HepG2 (cell line): ENCODE data around the gene INAFM1. TPM values are rescaled to one million over a fixed set of nuclear protein-coding genes. Genes with fewer than 3 reads are reported as not detected.

Experiments used
- ATAC-seq: fragments of 200-7000 bp; cut with Tn5 transposase; 3 replicates; pipeline ENCODE4 v1.9.1; 2020; ENCODE audit warnings: mild to moderate bottlenecking, moderate library complexity
- BruUV-seq: library from RNA; stranded (reverse); fragments of 400-500 nt; replicated peaks from 2 replicates; lab custom pipeline; 2021; lab: Mats Ljungman, UMichigan
- CTCF ChIA-PET: fragments of 300-600 bp; formaldehyde crosslinking; extraction: SDS; loops from one replicate; lab custom pipeline; 2021; ENCODE audit warnings: low total read pairs, inconsistent platforms, low intra/inter-chr PET ratio; lab: Yijun Ruan, JAX
- POLR2A ChIA-PET: fragments of 350-600 bp; sonication (Branson Sonifier 250); formaldehyde crosslinking; loops from one replicate; lab custom pipeline; 2020; ENCODE audit warnings: antibody characterized with exemption, inconsistent platforms; lab: Yijun Ruan, JAX
- DNase-seq: peaks from one replicate; pipeline ENCODE4 v3.0.0-alpha.2; 2015; ENCODE audit warnings: low spot score
- FAIRE-seq: peaks from 3 replicates; lab custom pipeline; 2011; peaks lifted over from hg19 to GRCh38; lab: Jason Lieb, UNC
- H2AFZ ChIP-seq: one replicate; pipeline ENCODE4 v1.6.1; 2011; ENCODE audit warnings: low read length, inconsistent platforms
- H3K27ac ChIP-seq: fragments of 300-600 bp; 3 replicates; pipeline ENCODE4 v1.8.0; 2011; ENCODE audit warnings: mixed run types, mild to moderate bottlenecking, mixed read lengths, low read length, inconsistent platforms; ENCODE audit not compliant: insufficient read depth; ENCODE audit errors: extremely low read length
- H3K27me3 ChIP-seq, 2 experiments: fragments of 200-600 bp in 1 of 2; 2 replicates in 1 of 2; 3 replicates in 1 of 2; pipeline versions ENCODE4 v1.6.0 to v1.8.0; 2011; ENCODE audit warnings: low read length in 2 of 2, mild to moderate bottlenecking in 2 of 2, moderate library complexity in 2 of 2, inconsistent platforms in 1 of 2; ENCODE audit not compliant: insufficient read depth in 2 of 2, control insufficient read depth in 1 of 2
- H3K36me3 ChIP-seq, 2 experiments: fragments of 200-600 bp in 1 of 2; replicated peaks in 1 of 2; 2 replicates in 1 of 2; 3 replicates in 1 of 2; pipeline versions ENCODE4 v1.5.1 to v1.8.0; 2011; ENCODE audit warnings: low read length in 2 of 2, inconsistent platforms in 1 of 2; ENCODE audit not compliant: insufficient read depth in 2 of 2, control insufficient read depth in 1 of 2
- H3K4me1 ChIP-seq: 2 replicates; pipeline ENCODE4 v1.5.1; 2012; ENCODE audit warnings: low read length, inconsistent platforms; ENCODE audit not compliant: insufficient read depth
- H3K4me2 ChIP-seq: 2 replicates; pipeline ENCODE4 v1.6.0; 2011; ENCODE audit warnings: low read depth, low read length, inconsistent platforms
- H3K4me3 ChIP-seq, 3 experiments: fragments of 200-600 bp in 1 of 3; sonication (generic), shearing (Covaris generic) in 1 of 3; replicated peaks in 1 of 3; 2 replicates each; pipeline ENCODE4 v1.5.1; 2011 to 2016; ENCODE audit warnings: low read length in 3 of 3, inconsistent platforms in 2 of 3, low read depth in 2 of 3, mild to moderate bottlenecking in 2 of 3, control low read depth in 1 of 3, mixed read lengths in 1 of 3; ENCODE audit not compliant: insufficient read depth in 1 of 3
- H3K79me2 ChIP-seq: one replicate; pipeline ENCODE4 v1.6.1; 2011; ENCODE audit warnings: low read length, inconsistent platforms; ENCODE audit not compliant: insufficient read depth
- H3K9ac ChIP-seq: 2 replicates; pipeline ENCODE4 v1.6.0; 2011; ENCODE audit warnings: mild to moderate bottlenecking, low read depth, low read length, inconsistent platforms; ENCODE audit not compliant: insufficient read depth
- H3K9me3 ChIP-seq: 2 replicates; pipeline ENCODE4 v1.5.1; 2012; ENCODE audit warnings: mild to moderate bottlenecking, low read length
- H4K20me1 ChIP-seq: 2 replicates; pipeline ENCODE4 v1.6.0; 2011; ENCODE audit warnings: inconsistent platforms, mild to moderate bottlenecking, low read length, moderate library complexity; ENCODE audit not compliant: insufficient read depth
- CCAR2 ChIP-seq: fragments of 200-400 bp; formaldehyde crosslinking; optimal IDR thresholded peaks from 2 replicates; pipeline ENCODE3; 2018; ENCODE audit warnings: low read depth, mild to moderate bottlenecking, low read length, moderate library complexity
- ETV5 ChIP-seq: IDR thresholded peaks from 2 replicates; pipeline ENCODE4 v1.6.1; 2018; ENCODE audit warnings: missing biosample characterization, missing genetic modification reagents, inconsistent platforms, borderline replicate concordance
- GATAD2A ChIP-seq: IDR thresholded peaks from 2 replicates; pipeline ENCODE4 v1.6.1; 2016
- HOXA9 ChIP-seq: sonication (generic); formaldehyde crosslinking; IDR thresholded peaks from 2 replicates; pipeline ENCODE4 v1.8.1; 2022; ENCODE audit warnings: missing genetic modification reagents, mild to moderate bottlenecking, moderate library complexity, borderline replicate concordance
- KAT2B ChIP-seq: fragments of 150-350 bp; IDR thresholded peaks from 2 replicates; pipeline ENCODE4 v1.6.1; 2014; ENCODE audit warnings: low read depth, low read length, borderline replicate concordance
- KDM5A ChIP-seq: fragments of 200-600 bp; sonication (generic); IDR thresholded peaks from 2 replicates; pipeline ENCODE4 v1.7.0; 2018; ENCODE audit warnings: antibody characterized with exemption, mild to moderate bottlenecking, low read length, borderline replicate concordance
- POLR2A ChIP-seq, 2 experiments: IDR thresholded peaks; 2 replicates each; pipeline ENCODE4 v1.6.1; 2011; ENCODE audit warnings: low read depth in 2 of 2, low read length in 2 of 2, mild to moderate bottlenecking in 1 of 2, moderate library complexity in 1 of 2; ENCODE audit not compliant: insufficient read depth in 1 of 2
- SALL1 ChIP-seq: sonication (generic); formaldehyde crosslinking; IDR thresholded peaks from 2 replicates; pipeline ENCODE4 v1.8.0; 2022; ENCODE audit warnings: mild to moderate bottlenecking, missing genetic modification reagents
- SP1 ChIP-seq, 2 experiments: fragments of 450-650 bp in 1 of 2; sonication (generic) in 1 of 2; formaldehyde crosslinking in 1 of 2; IDR thresholded peaks; 2 replicates each; pipeline versions ENCODE4 v1.4.0 to v1.6.1; 2016 to 2020; ENCODE audit warnings: missing genetic modification reagents in 1 of 2
- SP4 ChIP-seq: sonication (generic); formaldehyde crosslinking; IDR thresholded peaks from 2 replicates; pipeline ENCODE4 v1.8.1; 2023; ENCODE audit warnings: mild to moderate bottlenecking, missing genetic modification reagents
- TBX3 ChIP-seq: fragments of 450-650 bp; IDR thresholded peaks from 2 replicates; pipeline ENCODE4 v1.6.1; 2017; ENCODE audit warnings: antibody characterized with exemption, mild to moderate bottlenecking, inconsistent platforms, borderline replicate concordance
- ZFP82 ChIP-seq: sonication (generic); formaldehyde crosslinking; IDR thresholded peaks from 2 replicates; pipeline ENCODE4 v1.5.1; 2020; ENCODE audit warnings: mild to moderate bottlenecking, missing genetic modification reagents, borderline replicate concordance
- ZFP90 ChIP-seq: sonication (generic); formaldehyde crosslinking; IDR thresholded peaks from 2 replicates; pipeline ENCODE4 v1.8.0; 2022; ENCODE audit warnings: missing genetic modification reagents, mild to moderate bottlenecking, inconsistent platforms, borderline replicate concordance
- ZNF225 ChIP-seq: sonication (generic); formaldehyde crosslinking; IDR thresholded peaks from 2 replicates; pipeline ENCODE4 v1.4.0; 2020; ENCODE audit warnings: mild to moderate bottlenecking, missing genetic modification reagents
- ZNF251 ChIP-seq: sonication (generic); formaldehyde crosslinking; IDR thresholded peaks from 2 replicates; pipeline ENCODE4 v1.9.0; 2021; ENCODE audit warnings: mild to moderate bottlenecking, missing genetic modification reagents
- ZNF44 ChIP-seq: sonication (generic); formaldehyde crosslinking; IDR thresholded peaks from 2 replicates; pipeline ENCODE4 v1.5.1; 2020; ENCODE audit warnings: mild to moderate bottlenecking, missing genetic modification reagents
- WGBS: methylation state at CpG from one replicate; pipeline ENCODE4 v1.1.6; 2017; ENCODE audit warnings: low lambda C conversion rate; 5-methylcytosine and 5-hydroxymethylcytosine counted together
- in situ Hi-C: cut with HindIII; loops from 2 replicates; pipeline ENCODE4 v1.10.0; 2017; ENCODE audit warnings: low pct_unique_long_range_greater_than_20kb; ENCODE audit not compliant: extremely low pct_ligation_motif_present
- intact Hi-C: fragments of 100-400 bp; cut with micrococcal nuclease; formaldehyde crosslinking; loops from one replicate; pipeline ENCODE4 v1.10.0; 2022; ENCODE audit not compliant: unreplicated experiment
- polyA plus RNA-seq, 8 experiments: library from polyadenylated mRNA; depleted of rRNA in 3 of 8; stranded (reverse) in 7 of 8; unstranded in 1 of 8; fragments of >200 nt; fragmentation: Illumina TruSeq in 4 of 8; extraction: Trizol in 4 of 8; gene quantifications; 2 replicates each; pipeline versions ENCODE4 v1.2.1 to v1.2.3, GENCODE V29; 2011 to 2016; ENCODE audit warnings: low read depth in 4 of 8, missing spikeins in 1 of 8, mixed read lengths in 1 of 8; ENCODE audit not compliant: insufficient read depth in 1 of 8
- total RNA-seq, 5 experiments: library from RNA; depleted of rRNA; stranded (reverse); fragments of >200 nt; fragmentation: Illumina TruSeq; extraction: Trizol; gene quantifications; 2 replicates each; pipeline ENCODE4 v1.2.3, GENCODE V29; 2016; ENCODE audit warnings: low read depth in 1 of 5
- TF ChIP-seq, protein P1 (sequence below): sonication (generic); formaldehyde crosslinking; IDR thresholded peaks from 2 replicates; pipeline ENCODE4 v1.8.1; 2023; ENCODE audit warnings: mild to moderate bottlenecking, inconsistent platforms, moderate library complexity, missing genetic modification reagents, borderline replicate concordance
- TF ChIP-seq, protein P2 (sequence below): sonication (generic); formaldehyde crosslinking; IDR thresholded peaks from 2 replicates; pipeline ENCODE4 v1.8.0; 2023; ENCODE audit warnings: mild to moderate bottlenecking, missing genetic modification reagents
- TF ChIP-seq, protein P3 (sequence below): sonication (generic); formaldehyde crosslinking; IDR thresholded peaks from 2 replicates; pipeline ENCODE4 v1.5.1; 2020; ENCODE audit warnings: mild to moderate bottlenecking, missing genetic modification reagents, moderate library complexity

The INAFM1 gene
- total and polyA plus RNA-seq, 2 of the 13 experiments (the other 11 are each of a cell fraction or from before 2014, with no cell fraction given) = 0.88 to 1.9 TPM

DNA sequence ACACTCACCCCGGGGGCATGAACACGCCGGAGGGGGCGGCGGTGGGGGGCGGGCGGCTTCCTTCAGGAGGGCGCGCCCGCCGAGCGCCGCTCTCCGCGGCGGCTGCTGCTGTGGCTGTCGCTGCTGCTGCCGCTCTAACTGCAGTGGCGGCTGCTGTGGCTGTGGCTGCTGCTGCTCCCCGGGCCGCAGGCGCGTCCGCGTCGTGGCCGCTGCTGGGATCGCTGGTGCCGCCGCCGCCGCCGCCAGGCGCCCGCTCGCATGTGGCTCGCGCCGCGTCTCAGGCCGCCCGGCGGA, 43.8 kb upstream of the INAFM1 start, which contains the start of gene BBC3 (continued):
- TF ChIP-seq, protein P1, sequence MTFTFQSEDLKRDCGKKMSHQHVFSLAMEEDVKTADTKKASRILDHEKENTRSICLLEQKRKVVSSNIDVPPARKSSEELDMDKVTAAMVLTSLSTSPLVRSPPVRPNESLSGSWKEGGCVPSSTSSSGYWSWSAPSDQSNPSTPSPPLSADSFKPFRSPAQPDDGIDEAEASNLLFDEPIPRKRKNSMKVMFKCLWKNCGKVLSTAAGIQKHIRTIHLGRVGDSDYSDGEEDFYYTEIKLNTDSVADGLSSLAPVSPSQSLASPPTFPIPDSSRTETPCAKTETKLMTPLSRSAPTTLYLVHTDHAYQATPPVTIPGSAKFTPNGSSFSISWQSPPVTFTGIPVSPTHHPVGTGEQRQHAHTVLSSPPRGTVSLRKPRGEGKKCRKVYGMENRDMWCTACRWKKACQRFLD (CRISPR knock-in tag) = 0 out of 2 replicates have a peak, but pooled peaks have one; percentile 13
- TF ChIP-seq CCAR2 (no peak), KAT2B (no peak), ZNF225 (CRISPR knock-in tag) (no peak)
- TF ChIP-seq, protein P2, sequence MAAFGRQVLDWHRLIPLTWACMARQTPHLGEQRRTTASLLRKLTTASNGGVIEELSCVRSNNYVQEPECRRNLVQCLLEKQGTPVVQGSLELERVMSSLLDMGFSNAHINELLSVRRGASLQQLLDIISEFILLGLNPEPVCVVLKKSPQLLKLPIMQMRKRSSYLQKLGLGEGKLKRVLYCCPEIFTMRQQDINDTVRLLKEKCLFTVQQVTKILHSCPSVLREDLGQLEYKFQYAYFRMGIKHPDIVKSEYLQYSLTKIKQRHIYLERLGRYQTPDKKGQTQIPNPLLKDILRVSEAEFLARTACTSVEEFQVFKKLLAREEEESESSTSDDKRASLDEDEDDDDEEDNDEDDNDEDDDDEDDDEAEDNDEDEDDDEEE (CRISPR knock-in tag) = no peak
- TF ChIP-seq, protein P3, sequence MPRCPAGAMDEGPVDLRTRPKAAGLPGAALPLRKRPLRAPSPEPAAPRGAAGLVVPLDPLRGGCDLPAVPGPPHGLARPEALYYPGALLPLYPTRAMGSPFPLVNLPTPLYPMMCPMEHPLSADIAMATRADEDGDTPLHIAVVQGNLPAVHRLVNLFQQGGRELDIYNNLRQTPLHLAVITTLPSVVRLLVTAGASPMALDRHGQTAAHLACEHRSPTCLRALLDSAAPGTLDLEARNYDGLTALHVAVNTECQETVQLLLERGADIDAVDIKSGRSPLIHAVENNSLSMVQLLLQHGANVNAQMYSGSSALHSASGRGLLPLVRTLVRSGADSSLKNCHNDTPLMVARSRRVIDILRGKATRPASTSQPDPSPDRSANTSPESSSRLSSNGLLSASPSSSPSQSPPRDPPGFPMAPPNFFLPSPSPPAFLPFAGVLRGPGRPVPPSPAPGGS (CRISPR knock-in tag) = peak; percentile 18; the same call in 1 of the 2 replicates
- TF ChIP-seq, all 625 proteins: peak for 12

DNA sequence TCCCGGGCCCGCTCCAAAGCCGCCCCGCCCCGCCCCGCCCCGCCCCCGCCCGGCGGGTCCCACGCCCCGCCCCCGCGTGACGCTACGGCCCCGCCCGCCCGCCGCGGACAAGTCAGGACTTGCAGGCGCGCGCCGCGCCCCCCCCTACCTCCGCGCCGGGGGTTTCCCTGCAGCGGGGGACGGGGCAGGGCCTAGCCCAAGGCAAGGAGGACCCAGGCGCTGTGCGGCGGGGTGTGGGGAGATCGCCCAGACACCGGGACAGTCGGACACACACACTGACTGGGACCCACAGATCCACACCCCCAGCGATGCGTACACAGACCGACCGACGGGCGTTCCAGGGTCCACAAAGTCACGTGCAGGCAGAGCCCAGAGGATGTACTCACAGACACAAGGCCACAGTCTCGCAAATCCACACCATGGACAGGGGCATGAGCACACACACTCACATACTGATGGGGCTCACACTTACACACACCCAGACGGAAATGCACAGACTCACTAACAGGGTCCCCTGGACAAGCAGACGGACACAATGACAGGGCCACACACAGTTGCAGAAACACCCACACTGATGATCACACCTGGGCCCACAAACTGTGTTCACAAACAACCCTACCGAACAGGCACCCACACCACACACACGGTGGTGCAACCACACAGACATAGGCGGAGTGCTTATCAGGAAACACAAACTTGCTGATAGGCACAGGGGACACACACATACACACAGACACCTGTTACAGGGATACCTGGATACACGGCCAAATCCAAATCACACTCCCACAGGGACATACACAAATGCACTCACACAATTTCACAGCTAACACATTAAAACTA, 43.2 kb upstream of the INAFM1 start:
- peak; percentile 88 for DNase-seq
- Histone ChIP-seq H4K20me1 (peaks cover 20% of the 10 kb centered on the region), H3K4me2 (peak overlapping the region; percentile 82), H3K36me3 (no peaks in the 10 kb centered on the region), H3K27ac (peak overlapping the region; percentile 94), H3K4me3 (peak overlapping the region; percentile 54 to 100 (median 55); a peak in 5 of 6 replicates), H3K4me1 (peaks cover 34% of the 10 kb centered on the region), H3K9ac (peak overlapping the region; percentile 88), H3K9me3 (no peaks in the 10 kb centered on the region), H2AFZ (no peak overlapping the region), H3K27me3 (peaks cover 0 to 4% of the 10 kb centered on the region in 2 experiments; a peak in 1 of 5 replicates), H3K79me2 (peaks cover 21% of the 10 kb centered on the region)
- CTCF ChIA-PET = interaction anchor here (2.5 kb wide), 1 partner anchor 13 kb away, joined by 13 read pairs; no protein-coding TSS in a partner anchor
- FAIRE-seq = peak; percentile 90
- ATAC-seq = peak; percentile 35
- intact Hi-C loops = no loop called here
- in situ Hi-C loops = no loop called here
- POLR2A ChIA-PET = interaction anchor here (0.9 to 2.2 kb wide), 3 partner anchors 13 to 41 kb away, joined by 3 to 10 read pairs (median 5); partner anchors contain the start of gene CCDC9
- WGBS = 18% methylated on average over 4 of the region's 51 CpGs
- TSS peak; percentile 62 for BruUV-seq
- TF ChIP-seq TBX3 = peak; percentile 45; the same call in 1 of the 2 replicates
- TF ChIP-seq ETV5 = peak; percentile 13; the same call in 1 of the 2 replicates
- no peak for TF ChIP-seq ZFP82 (CRISPR knock-in tag)
- peak; percentile 76; the same call in 1 of the 2 replicates for TF ChIP-seq ZFP90
- no peak for TF ChIP-seq SP1 (IDR thresholded peaks at IDR 0.05)
- TF ChIP-seq SP1 (CRISPR knock-in tag; IDR thresholded peaks at IDR 0.05) = peak; percentile 56
- TF ChIP-seq HOXA9 = peak; percentile 35; the same call in 1 of the 2 replicates
- peak; percentile 27 for TF ChIP-seq CCAR2
- peak; percentile 83 for TF ChIP-seq SP4
- TF ChIP-seq ZNF44 (CRISPR knock-in tag) = no peak
- TF ChIP-seq ZNF251 (CRISPR knock-in tag) = 0 out of 2 replicates have a peak, but pooled peaks have one; percentile 3
- no peak for TF ChIP-seq KDM5A
- peak; percentile 64 for TF ChIP-seq GATAD2A (CRISPR knock-in tag)
- TF ChIP-seq POLR2A (IDR thresholded peaks at IDR 0.05; ENCODE audit: insufficient read depth in 1 of 2, low read depth in 2 of 2, low read length in 2 of 2) = peak; percentile 86
- TF ChIP-seq SALL1 = peak; percentile 92
